Astrocyte (in vitro differentiated cells and primary cell): Measurements from ENCODE around the gene LRBA. TPM values are rescaled to one million over a fixed set of nuclear protein-coding genes. Genes with fewer than 3 reads are reported as not detected.

Source experiments
- DNase-seq: peaks from one replicate; pipeline ENCODE4 v3.0.0-alpha.2; 2010; ENCODE audit warnings: low read depth
- FAIRE-seq: peaks from 2 replicates; lab custom pipeline; 2011; peaks lifted over from hg19 to GRCh38; lab: Jason Lieb, UNC
- H2AFZ ChIP-seq: 2 replicates; pipeline ENCODE4 v1.6.0; 2012; ENCODE audit warnings: low read depth, low read length, inconsistent platforms
- H3K27ac ChIP-seq: 2 replicates; pipeline ENCODE4 v1.5.1; 2011; ENCODE audit warnings: low read depth, low read length, inconsistent platforms
- H3K27me3 ChIP-seq: 2 replicates; pipeline ENCODE4 v1.6.0; 2011; ENCODE audit warnings: low read length, inconsistent platforms; ENCODE audit not compliant: insufficient read depth
- H3K36me3 ChIP-seq: 2 replicates; pipeline ENCODE4 v1.5.1; 2011; ENCODE audit warnings: low read length, inconsistent platforms; ENCODE audit not compliant: insufficient read depth
- H3K4me1 ChIP-seq: 2 replicates; pipeline ENCODE4 v1.5.1; 2011; ENCODE audit warnings: low read length, inconsistent platforms; ENCODE audit not compliant: insufficient read depth
- H3K4me2 ChIP-seq: 2 replicates; pipeline ENCODE4 v1.6.0; 2012; ENCODE audit warnings: low read length, inconsistent platforms
- H3K4me3 ChIP-seq: 2 replicates; pipeline ENCODE4 v1.5.1; 2011; ENCODE audit warnings: low read depth, mild to moderate bottlenecking, low read length, inconsistent platforms; ENCODE audit not compliant: insufficient read depth
- H3K79me2 ChIP-seq: 2 replicates; pipeline ENCODE4 v1.6.0; 2012; ENCODE audit warnings: mild to moderate bottlenecking, low read length, inconsistent platforms; ENCODE audit not compliant: insufficient read depth
- H3K9ac ChIP-seq: 2 replicates; pipeline ENCODE4 v1.6.0; 2012; ENCODE audit warnings: mild to moderate bottlenecking, low read length, inconsistent platforms
- H3K9me3 ChIP-seq: 2 replicates; pipeline ENCODE4 v1.5.1; 2012; ENCODE audit warnings: low read depth, mild to moderate bottlenecking, low read length, inconsistent platforms; ENCODE audit not compliant: insufficient read depth
- H4K20me1 ChIP-seq: 2 replicates; pipeline ENCODE4 v1.6.0; 2012; ENCODE audit warnings: low read length, inconsistent platforms; ENCODE audit not compliant: insufficient read depth
- H3K27ac Mint-ChIP-seq: one replicate; pipeline ENCODE4 v1.8.0; 2021; ENCODE audit warnings: mild to moderate bottlenecking, mixed read lengths; ENCODE audit not compliant: unreplicated experiment
- H3K27me3 Mint-ChIP-seq: one replicate; pipeline ENCODE4 v1.8.0; 2021; ENCODE audit warnings: low read depth, mixed read lengths; ENCODE audit not compliant: unreplicated experiment
- H3K36me3 Mint-ChIP-seq: one replicate; pipeline ENCODE4 v1.8.0; 2021; ENCODE audit warnings: low read depth, mixed read lengths; ENCODE audit not compliant: unreplicated experiment
- H3K4me1 Mint-ChIP-seq: one replicate; pipeline ENCODE4 v1.8.0; 2021; ENCODE audit warnings: low read depth, mixed read lengths; ENCODE audit not compliant: unreplicated experiment
- H3K4me3 Mint-ChIP-seq: one replicate; pipeline ENCODE4 v1.8.0; 2021; ENCODE audit warnings: mild to moderate bottlenecking, moderate library complexity, mixed read lengths; ENCODE audit not compliant: unreplicated experiment
- H3K9me3 Mint-ChIP-seq: one replicate; pipeline ENCODE4 v1.8.0; 2021; ENCODE audit warnings: mild to moderate bottlenecking, mixed read lengths; ENCODE audit not compliant: unreplicated experiment
- EZH2 ChIP-seq: IDR thresholded peaks from 2 replicates; pipeline ENCODE4 v1.6.1; 2012; ENCODE audit warnings: mild to moderate bottlenecking, low read length, inconsistent platforms; ENCODE audit not compliant: insufficient read depth
- total RNA-seq: library from RNA; stranded (reverse); gene quantifications from 2 replicates; pipeline ENCODE4 v1.2.1, GENCODE V29; 2021
- TF ChIP-seq, protein P1 (sequence below): IDR thresholded peaks from 2 replicates; pipeline ENCODE4 v1.5.1; 2011; ENCODE audit warnings: low read depth, mild to moderate bottlenecking, inconsistent platforms, low read length, moderate library complexity; ENCODE audit not compliant: insufficient read depth

The LRBA gene
- total RNA-seq, 1 donor from 2014 or later, result 25.3 TPM

DNA sequence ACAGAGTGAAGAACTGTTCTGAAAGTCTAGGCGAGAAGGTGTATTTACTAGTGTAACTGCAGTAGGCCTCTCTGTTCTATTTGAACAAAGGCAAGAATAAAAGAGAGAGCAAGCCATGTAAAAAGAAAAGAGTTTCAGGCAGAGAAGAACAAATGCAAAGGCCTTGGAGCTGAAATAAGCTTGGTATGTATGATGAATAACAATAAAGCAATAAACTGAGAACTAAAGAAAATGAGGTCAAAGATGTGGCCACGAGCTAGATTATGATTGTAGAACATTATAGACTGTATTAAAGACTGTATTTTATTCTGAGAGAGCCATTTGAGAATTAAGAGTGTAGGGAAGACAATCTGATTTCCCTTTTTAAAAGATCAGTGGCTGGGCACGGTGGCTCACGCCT, 160.5 kb downstream of the LRBA start:
- Mint-ChIP-seq H3K36me3 (no peaks in the 10 kb centered on the region), H3K27me3 (no peaks in the 10 kb centered on the region), H3K4me1 (no peaks in the 10 kb centered on the region), H3K4me3 (no peak overlapping the region), H3K9me3 (no peaks in the 10 kb centered on the region), H3K27ac (no peak overlapping the region)
- DNase-seq, result no peak
- TF ChIP-seq, protein P1, sequence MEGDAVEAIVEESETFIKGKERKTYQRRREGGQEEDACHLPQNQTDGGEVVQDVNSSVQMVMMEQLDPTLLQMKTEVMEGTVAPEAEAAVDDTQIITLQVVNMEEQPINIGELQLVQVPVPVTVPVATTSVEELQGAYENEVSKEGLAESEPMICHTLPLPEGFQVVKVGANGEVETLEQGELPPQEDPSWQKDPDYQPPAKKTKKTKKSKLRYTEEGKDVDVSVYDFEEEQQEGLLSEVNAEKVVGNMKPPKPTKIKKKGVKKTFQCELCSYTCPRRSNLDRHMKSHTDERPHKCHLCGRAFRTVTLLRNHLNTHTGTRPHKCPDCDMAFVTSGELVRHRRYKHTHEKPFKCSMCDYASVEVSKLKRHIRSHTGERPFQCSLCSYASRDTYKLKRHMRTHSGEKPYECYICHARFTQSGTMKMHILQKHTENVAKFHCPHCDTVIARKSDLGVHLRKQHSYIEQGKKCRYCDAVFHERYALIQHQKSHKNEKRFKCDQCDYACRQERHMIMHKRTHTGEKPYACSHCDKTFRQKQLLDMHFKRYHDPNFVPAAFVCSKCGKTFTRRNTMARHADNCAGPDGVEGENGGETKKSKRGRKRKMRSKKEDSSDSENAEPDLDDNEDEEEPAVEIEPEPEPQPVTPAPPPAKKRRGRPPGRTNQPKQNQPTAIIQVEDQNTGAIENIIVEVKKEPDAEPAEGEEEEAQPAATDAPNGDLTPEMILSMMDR, result no peak
- TF ChIP-seq EZH2, result no peak
- no peaks in the 10 kb centered on the region for H3K79me2 ChIP-seq
- H4K20me1 ChIP-seq, result no peaks in the 10 kb centered on the region
- H2AFZ ChIP-seq, result no peak overlapping the region
- peaks cover 6% of the 10 kb centered on the region for H3K36me3 ChIP-seq
- FAIRE-seq, result no peak
- H3K9ac ChIP-seq, result no peak overlapping the region
- H3K9me3 ChIP-seq, result no peaks in the 10 kb centered on the region
- H3K4me2 ChIP-seq, result no peak overlapping the region
- H3K27ac ChIP-seq, result no peak overlapping the region
- H3K4me3 ChIP-seq, result no peak overlapping the region
- H3K27me3 ChIP-seq, result no peaks in the 10 kb centered on the region
- H3K4me1 ChIP-seq, result no peaks in the 10 kb centered on the region

DNA sequence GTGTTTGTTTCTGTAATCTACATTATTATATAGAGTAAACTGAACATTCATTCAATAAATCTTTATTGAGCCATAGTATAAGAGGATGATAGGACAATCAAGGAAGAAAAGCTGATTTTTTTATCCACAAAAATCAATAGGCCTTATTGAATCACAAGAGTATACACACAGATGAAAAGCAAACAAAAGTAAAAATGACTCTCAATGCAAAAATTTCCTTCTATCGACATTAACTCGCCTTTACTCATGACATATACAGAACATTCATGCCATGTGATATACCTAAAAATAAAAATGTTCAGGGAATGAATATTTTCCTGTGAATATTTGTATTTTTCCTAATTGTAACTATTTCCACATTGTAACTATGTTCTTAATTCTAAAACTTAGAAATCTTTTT, 161.2 kb downstream of the LRBA start:
- H3K9me3 ChIP-seq, result no peaks in the 10 kb centered on the region
- H3K4me1 ChIP-seq, result no peaks in the 10 kb centered on the region
- no peak for FAIRE-seq
- no peak overlapping the region for H3K4me3 Mint-ChIP-seq
- H3K9me3 Mint-ChIP-seq, result no peaks in the 10 kb centered on the region
- DNase-seq, result no peak
- peaks cover 6% of the 10 kb centered on the region for H3K36me3 ChIP-seq
- H3K27me3 ChIP-seq, result no peaks in the 10 kb centered on the region
- H3K4me3 ChIP-seq, result no peak overlapping the region
- H3K27me3 Mint-ChIP-seq, result no peaks in the 10 kb centered on the region
- H3K79me2 ChIP-seq, result no peaks in the 10 kb centered on the region
- no peak overlapping the region for H3K4me2 ChIP-seq
- H3K27ac Mint-ChIP-seq, result no peak overlapping the region
- H3K4me1 Mint-ChIP-seq, result no peaks in the 10 kb centered on the region
- no peak overlapping the region for H3K27ac ChIP-seq
- H3K9ac ChIP-seq, result no peak overlapping the region
- TF ChIP-seq EZH2, result no peak
- TF ChIP-seq, protein P1, result no peak
- H4K20me1 ChIP-seq, result no peaks in the 10 kb centered on the region
- H2AFZ ChIP-seq, result no peak overlapping the region
- no peaks in the 10 kb centered on the region for H3K36me3 Mint-ChIP-seq

DNA sequence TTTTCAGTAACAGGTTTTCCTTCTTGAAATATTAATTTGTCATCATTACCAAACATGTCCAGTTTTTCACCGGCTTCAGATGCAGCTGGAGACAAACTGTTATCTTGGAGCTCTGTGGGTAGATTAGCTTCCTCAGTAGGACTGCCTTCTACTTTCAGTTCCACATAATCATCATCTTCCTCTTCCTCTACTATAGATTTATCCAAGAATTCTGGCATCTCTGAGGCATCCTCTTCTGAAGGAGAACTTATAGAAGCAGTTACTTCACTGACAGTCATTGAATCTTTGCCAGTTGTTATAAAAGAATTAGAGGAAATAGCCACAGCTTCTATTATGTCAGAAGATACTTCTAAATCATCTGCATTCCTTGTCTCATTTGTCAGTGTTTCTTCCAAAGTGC, 162.9 kb downstream of the LRBA start:
- Histone ChIP-seq H3K27me3 (no peaks in the 10 kb centered on the region), H3K27ac (no peak overlapping the region), H3K9ac (no peak overlapping the region), H3K79me2 (no peaks in the 10 kb centered on the region), H3K36me3 (peaks cover 6% of the 10 kb centered on the region), H2AFZ (no peak overlapping the region), H3K4me1 (no peaks in the 10 kb centered on the region), H3K4me3 (no peak overlapping the region), H3K9me3 (no peaks in the 10 kb centered on the region), H4K20me1 (no peaks in the 10 kb centered on the region), H3K4me2 (no peak overlapping the region)
- Mint-ChIP-seq H3K27me3 (no peaks in the 10 kb centered on the region), H3K9me3 (no peaks in the 10 kb centered on the region), H3K4me1 (no peaks in the 10 kb centered on the region), H3K4me3 (no peak overlapping the region), H3K36me3 (no peaks in the 10 kb centered on the region), H3K27ac (no peak overlapping the region)
- FAIRE-seq (no peak), DNase-seq (no peak)
- TF ChIP-seq, protein P1, result no peak
- no peak for TF ChIP-seq EZH2
